Raji (cell line): ENCODE data around the gene NR2F1.

Experiments
- POLR2A ChIP-seq: IDR thresholded peaks from 2 replicates; pipeline ENCODE4 v1.6.1; 2011; ENCODE audit warnings: low read depth, low read length, control low read depth; ENCODE audit not compliant: insufficient read depth

NR2F1 gene

DNA sequence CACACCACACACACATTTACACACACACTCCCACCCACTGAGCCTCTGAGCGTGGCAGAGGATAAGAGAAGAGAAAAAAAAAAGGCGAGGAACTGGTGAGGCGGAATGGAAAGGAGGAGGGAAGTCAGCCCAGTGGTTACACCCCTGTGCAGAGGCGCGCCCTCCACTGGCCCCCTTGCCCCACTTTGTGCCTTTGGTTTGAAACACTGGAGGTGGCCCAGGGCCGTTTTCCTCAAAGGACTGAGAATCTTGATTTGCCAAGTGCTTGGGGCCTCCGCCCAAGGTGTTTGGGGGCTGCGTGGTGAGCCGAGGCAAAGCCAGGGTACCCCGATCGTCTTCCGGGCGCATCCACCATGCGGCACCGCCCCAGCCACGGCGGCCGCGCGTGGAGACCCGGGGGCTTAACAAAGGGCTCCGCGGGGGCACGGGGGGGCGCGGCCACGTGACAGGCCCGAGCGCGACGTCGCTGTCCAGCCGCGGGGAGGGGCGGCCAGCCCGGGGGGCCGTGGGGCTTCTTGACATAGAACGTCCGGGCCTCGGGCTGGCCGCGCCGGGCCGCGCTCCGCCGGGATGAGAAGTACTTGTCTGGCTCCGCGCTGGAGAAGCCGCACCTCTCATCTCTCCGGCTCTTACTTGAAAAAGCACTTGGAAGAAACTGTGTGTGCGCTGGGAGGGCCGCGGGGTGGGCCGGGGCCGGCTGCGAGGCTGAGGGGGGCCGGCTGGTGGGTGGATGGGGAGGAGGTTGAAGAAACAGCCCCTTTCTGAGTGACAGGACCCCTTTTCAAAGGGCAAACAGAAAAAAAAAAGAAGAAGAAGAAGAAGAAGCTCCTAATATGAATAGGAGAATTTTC, 21.0 kb downstream of the NR2F1 start:
- no peak for TF ChIP-seq POLR2A

DNA sequence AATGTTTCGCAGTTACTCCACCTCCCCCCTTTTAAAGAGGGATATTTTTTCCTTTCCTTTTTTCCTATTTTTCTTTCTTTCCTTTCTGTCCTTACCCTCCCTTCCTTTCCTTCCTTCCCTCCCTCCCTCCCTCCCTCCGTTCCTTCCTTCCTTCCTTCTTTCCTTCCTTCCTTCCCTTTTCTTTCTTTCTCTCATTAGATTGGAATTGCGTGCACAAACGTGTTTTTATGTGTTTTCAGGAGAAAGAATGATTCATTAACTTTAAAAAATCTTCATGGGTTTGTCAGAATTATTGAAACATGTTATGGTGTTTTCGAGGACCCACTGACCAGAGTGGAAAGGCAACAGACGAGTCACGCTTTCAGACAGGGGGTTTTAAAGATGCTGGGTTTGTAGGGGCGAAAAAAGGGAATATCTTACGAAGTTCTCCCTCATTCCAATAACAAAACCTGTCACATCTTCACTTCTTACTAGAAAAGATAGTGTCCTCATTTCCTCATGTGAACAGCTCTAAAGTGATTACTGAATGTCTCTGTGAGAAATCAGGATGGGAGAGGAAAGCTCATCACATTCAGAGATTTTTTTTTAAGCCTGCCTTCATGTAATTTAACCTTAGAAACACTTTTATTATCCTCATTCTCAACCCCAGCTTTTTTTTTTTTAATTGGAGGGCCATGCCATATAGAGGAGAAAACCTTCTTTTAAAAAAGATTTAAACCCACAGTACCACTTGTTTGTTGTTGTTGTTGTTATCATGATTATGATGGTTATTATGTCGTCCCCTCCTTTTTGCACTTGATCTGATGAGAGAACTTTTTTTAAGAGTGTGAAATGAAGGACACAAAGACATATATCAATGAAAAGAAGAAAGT, 21.9 kb downstream of the NR2F1 start:
- TF ChIP-seq POLR2A, result no peak

DNA sequence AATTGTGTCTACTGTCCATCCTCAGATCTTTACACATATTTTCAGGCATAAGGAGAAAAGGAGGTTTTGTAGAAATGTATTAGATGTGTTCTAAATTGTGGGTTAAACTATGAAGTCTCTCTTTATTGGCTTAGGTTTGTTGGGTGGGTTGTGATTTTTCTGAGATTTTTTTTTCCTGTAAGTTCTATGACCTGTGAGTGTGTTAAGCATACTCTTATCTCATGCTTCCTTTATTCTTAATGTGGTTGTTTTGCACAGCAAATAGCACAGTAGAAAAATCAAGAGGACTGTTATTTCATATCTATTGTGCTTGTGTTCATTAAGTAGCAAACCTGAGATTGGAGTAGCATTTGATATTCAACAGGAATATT, 23.3 kb downstream of the NR2F1 start:
- no peak for TF ChIP-seq POLR2A

DNA sequence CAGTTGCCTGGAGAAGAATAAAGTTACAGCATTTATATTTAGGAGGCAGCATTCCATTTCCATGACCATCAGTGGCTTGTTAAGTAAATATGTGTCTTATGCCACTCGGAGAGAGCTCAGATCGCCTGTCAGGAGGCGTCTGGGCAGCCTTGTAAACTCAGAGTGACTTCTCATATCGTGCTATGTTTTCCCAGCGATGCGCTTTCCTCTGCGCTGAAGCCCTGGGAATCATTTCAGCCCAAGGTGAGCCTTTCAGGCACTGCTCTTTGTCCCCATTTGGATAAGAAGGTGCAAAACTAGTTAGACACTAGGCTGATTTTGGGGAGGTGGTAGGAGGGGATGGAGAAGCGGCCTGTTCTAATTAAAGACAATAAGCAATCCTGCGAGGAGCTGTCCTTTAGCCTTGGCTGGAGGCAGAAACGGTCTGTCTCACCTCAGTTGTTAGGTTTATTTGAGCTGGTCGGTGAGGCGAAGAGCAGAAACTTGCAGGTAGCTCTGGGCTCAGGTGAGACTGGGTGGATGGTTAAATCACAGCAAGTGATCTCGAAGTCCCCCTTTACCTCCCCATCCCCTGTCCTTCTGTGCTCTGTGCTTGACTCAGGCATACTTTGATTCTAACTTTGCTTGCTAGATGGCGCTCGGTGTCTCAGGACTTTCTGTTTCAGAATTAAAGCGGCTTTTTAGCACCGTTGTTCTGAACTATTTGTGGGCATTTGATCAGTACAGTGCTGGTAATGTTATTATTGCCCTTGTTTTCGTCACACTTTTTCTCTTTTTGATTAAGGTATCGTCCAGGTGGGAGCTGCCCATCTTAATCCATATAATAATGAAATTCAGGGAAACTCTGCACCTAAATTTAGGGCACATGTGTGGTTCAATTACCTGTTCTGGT, 24.6 kb downstream of the NR2F1 start:
- TF ChIP-seq POLR2A, result no peak

DNA sequence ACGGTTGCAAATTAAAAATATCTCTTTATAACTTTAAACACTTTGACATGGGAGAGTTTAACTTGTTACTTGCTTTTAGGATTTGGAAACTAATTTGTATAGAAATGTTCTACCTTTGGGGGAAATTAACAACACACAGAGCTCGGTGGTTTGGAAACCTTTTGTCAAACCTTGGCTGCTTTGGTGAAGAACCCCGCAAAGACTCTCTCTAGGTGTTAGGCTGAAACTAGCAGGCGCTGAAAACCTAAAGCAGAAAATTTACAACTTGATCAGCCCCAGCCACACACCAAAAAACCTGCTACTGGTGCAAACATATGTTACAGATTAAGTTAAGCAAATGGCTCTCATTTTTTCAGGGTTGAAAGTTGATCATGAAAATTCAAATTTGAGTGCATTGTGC, 25.8 kb downstream of the NR2F1 start:
- TF ChIP-seq POLR2A, result no peak

DNA sequence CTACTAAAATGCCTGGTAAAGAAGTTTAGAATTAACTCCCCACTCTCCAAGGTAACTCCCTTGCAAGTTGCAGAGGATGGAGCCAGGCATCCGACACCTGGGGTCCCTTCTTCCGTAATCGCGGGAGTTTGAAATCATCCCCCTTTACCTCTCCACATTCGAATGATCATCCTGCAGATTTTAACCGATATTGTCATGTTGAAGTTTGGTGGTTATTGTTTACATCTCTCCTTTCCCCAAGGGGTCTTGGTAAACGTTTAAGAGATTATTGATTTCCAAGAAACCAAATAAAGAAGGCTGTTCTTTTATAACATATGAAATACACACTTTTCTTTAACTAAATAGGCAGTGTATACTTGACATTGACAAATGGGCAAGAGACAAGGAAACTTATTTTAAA, 26.7 kb downstream of the NR2F1 start:
- TF ChIP-seq POLR2A, result no peak

DNA sequence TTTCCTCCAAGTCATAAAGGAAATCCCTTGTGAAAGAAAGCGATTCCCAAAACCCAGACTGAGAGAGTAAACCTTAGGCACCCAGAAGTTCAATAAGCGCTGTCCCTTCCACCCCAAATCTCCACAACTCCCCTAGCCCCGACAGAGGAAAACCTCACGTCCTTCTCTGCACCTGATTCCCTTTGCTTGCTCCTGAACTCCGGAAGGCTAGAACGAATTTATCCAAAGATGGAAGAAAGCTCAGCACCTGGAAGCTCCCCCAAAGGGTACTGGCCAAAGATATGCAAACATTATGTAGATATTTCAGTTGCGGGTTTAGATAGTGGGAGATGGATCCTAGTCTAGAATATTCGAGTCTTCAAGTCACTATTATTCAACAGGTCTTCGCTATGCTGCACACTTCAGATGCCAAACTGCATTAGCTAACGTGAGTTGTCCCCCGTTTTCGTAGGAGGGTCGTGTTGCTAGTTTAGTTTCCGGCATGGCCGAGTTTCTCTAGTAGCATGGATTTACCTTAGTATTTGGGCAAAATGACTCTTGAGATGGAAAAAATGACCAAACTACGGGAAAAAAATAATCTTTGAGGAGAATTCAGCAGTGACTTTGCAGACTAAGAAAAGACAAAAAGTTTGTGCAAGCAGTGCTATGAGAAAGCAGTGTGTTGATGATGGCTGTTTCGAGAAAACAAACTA, 27.7 kb downstream of the NR2F1 start:
- no peak for TF ChIP-seq POLR2A

DNA sequence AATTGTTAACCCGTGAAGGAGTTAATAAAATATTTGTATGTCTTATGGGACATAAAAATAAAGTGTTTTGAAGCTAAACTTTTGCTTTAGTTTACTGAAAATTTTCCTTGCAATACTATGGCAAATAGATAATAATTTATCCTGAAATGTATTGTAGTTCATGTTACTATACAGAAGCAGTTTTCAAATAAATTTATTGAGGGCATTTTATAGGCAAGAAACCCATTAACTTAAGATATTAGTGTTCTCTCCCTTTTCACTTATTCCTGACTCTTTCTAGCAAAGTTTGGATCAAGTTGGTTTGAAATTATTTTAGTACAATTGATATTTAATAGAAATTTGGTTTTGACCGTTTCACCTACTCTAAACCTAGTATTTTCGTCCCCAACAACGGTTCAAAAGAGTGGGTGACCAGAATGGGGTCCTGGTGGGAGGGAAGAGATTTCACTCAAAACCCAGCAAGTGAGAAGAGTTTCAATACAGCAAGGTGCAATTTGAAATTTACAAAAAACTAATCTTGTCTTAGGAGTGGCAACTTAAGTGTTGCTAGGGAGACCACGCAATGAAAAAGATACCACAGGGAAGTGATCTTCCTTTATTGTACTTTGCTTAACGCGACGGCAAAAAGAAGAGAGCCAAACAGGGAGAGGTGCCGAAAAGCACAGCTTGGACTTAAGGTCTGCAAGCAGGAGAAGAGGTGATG, 28.4 kb downstream of the NR2F1 start:
- TF ChIP-seq POLR2A, result no peak

DNA sequence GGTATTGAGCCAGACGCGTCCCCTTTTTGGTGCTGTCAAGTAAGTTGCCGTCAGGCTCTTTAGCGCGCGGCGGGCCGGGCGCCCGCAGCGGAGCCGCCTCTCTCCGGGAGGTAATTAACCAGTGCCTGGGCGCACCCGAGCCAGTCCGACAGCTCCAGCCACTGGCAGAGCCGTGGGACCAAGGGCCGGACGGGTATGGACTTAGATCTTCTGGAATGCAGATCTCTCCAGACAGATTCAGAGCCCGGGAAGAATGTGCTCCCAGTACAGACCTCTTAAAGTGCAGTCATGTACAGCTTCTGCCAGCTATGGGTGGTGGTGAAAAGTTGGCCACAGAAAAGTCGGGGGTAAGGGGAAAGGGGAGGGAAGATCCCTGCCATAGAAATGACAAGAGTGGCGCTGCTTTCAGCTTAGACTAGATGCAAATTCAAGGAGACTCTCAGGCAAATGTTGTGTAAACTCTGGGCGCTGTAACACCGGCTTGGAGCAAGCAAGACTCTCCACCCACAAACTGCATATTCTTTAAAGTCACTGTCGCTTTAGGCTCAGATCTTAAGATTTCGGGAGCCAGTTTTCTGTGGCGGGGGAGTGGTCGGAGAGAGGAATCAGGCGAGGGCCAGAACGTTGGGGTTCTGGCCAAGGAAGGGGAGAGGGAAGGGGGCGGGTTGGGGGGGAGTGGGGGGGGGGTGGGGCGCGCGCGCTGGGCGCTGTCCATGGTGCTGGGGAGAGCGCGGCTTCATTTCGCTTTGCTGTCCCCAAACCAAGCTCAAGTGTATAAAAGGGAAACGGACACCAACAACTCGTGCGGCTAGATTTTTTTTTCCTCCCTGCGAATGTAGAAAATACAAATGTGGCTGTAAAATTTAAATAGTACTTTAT, 29.2 kb downstream of the NR2F1 start:
- TF ChIP-seq POLR2A, result no peak

DNA sequence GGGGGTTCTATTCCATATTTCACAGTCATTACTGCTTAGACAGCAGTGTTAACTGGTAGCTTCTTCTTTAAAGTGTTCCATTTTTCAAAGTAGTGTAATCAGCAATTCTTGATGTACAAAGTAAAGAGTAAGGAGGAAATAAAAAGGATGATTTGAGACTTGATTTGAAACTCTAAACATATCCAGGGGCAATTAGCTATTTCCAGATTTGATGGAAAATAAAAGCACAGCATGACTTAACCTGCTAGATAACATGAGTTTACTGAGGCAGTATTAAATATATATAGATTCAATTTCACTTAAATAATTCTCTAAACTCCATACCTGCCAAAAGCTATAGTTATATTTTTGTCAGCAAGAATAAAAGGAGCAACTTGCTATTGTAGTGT, 29.8 kb downstream of the NR2F1 start:
- no peak for TF ChIP-seq POLR2A

DNA sequence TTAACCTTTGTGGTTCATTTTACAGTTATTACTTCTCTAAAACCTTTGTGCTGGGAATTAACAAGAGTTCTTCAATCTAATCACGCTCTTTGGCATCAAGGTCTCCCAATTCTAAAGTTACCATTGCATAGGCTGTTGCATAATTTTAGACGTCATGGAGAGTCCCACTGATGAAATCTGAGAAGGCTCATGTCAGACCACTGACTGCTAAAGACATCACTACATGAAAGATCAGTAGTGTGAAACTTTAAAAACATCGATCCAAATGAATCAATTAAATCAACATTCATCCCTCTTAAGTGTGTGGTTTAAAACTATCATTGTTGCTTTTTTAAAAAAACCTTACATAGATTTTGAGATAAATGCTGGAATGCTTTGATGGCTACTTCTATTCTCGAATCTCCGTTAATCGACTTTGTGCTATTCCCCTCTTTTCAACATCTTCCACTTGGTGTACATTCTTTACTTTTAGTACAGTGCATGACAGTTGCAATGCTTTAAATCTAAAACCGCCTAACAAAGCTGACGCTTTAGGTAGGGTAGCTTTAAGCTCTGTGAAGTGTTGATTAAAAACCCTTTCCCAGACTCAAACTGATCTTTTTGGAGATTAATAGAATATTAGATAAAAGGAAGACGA, 33.6 kb downstream of the NR2F1 start:
- TF ChIP-seq POLR2A, result no peak

DNA sequence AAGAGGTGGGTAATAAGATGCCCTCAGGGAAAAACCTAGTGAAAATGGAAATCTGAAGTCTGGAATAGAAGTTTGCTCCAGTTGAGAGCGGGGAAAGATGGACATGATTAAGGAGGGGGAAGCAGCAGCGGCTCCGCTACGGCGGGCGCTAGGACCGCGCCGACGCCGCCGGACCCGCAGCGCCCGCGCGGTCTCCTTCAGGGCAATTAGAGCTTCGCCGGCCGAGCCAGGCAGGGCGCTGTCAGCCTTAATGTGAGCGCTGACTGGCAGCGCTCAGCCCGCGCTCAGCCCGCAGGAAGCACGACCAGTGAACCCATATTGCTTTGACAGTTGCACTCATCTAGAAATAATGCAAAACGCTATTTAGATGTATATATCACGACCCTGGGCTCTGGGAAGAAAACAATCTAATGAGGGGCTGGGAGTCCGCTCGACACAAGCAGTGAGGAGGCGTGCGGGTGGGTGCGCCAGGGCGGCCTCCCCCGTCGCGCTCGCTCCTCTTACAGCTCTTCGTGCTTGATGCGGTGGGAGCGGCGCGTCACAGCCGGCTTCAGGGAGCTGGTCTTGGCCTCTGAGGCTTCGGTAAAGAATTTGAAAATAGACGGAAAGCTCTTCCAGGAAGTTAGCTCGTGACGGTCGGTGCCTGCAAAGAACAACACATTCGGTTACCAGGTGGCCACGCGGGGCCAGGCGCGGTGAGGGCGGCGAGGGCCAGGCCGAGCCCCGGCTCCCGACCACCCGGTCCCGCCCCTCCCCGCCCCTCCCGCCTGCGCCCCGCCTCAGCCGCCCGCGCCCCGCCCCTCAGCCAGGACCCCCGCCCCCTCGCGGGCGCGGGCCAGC, 37.7 kb downstream of the NR2F1 start:
- no peak for TF ChIP-seq POLR2A
